ENCODE data around the gene YWHAE. TPM values are rescaled to one million over a fixed set of nuclear protein-coding genes. Genes with fewer than 3 reads are reported as not detected.
"Not testable (repeated sequence)": the region's sequence is repeated elsewhere in the genome, so short reads cannot be mapped to it uniquely, and the experiment has no call there.

YWHAE gene
- total and polyA plus RNA-seq, 4 experiments from 2014 or later: 54.1 to 143 (median 99.3) TPM

- Mint-ChIP-seq H3K9me3 (no peaks in the 10 kb centered on the region), H3K27me3 (no peaks in the 10 kb centered on the region), H3K27ac (peak overlapping the region in 5 of 7 donors; percentile 36 to 76 (median 69)), H3K4me3 (peak overlapping the region in 5 of 8 donors; percentile 32 to 52 (median 42)), H3K4me1 (peaks cover 36 to 84% (median 61%) of the 10 kb centered on the region in 4 donors), H3K36me3 (peaks cover 0 to 18% of the 10 kb centered on the region in 2 donors)
- intact Hi-C loops (cut with micrococcal nuclease): no loop called here
- Histone ChIP-seq H3K9me3 (ENCODE audit: control insufficient read depth in 1 of 2, low read length in 2 of 2) (no peaks in the 10 kb centered on the region), H3K27me3 (ENCODE audit: insufficient read depth, low read length) (no peaks in the 10 kb centered on the region), H3K27ac (ENCODE audit: low read depth, low read length) (peak overlapping the region; percentile 11), H3K36me3 (ENCODE audit: insufficient read depth, low read length) (no peaks in the 10 kb centered on the region), H3K4me1 (ENCODE audit: insufficient read depth, low read length) (peaks cover 94% of the 10 kb centered on the region), H3K4me3 (ENCODE audit: low read length in 2 of 2) (no peak overlapping the region)
- DNase-seq: no peak
- POLR2A ChIA-PET (ENCODE audit: partially characterized antibody): interaction anchor here (0.5 to 2.7 kb wide), 4 partner anchors 8 to 65 kb away, joined by 3 to 16 read pairs (median 4); partner anchors contain the start of genes CRK and YWHAE
- CTCF ChIA-PET (ENCODE audit: partially characterized antibody): interaction anchor here (0.7 to 4.3 kb wide), 6 partner anchors 8 to 130 kb away, joined by 3 to 24 read pairs (median 4); partner anchors contain the start of genes INPP5K and YWHAE
Measured at GRCh38 chr17:1391577-1391976, 8.4 kb downstream of the YWHAE start.

GRCh38 chr17:1390432-1391367 lies 9.3 kb downstream of the YWHAE start:
- peak overlapping the region in 7 of 8 donors; percentile 7 to 66 (median 41) for H3K4me3 Mint-ChIP-seq
- no peaks in the 10 kb centered on the region for H3K9me3 Mint-ChIP-seq
- no peak for DNase-seq
- H3K36me3 ChIP-seq (ENCODE audit: insufficient read depth, low read length): no peaks in the 10 kb centered on the region
- H3K4me1 Mint-ChIP-seq: peaks cover 42 to 91% (median 63%) of the 10 kb centered on the region in 4 donors
- H3K4me3 ChIP-seq (ENCODE audit: low read length in 2 of 2): no peak overlapping the region
- H3K27ac Mint-ChIP-seq: peak overlapping the region; percentile 5 to 82 (median 60)
- no peaks in the 10 kb centered on the region for H3K9me3 ChIP-seq (ENCODE audit: control insufficient read depth in 1 of 2, low read length in 2 of 2)
- POLR2A ChIA-PET (ENCODE audit: partially characterized antibody): interaction anchor here (0.7 to 2.7 kb wide), 5 partner anchors 9 to 72 kb away, joined by 3 to 16 read pairs (median 3); partner anchors contain the start of genes CRK and YWHAE
- no peaks in the 10 kb centered on the region for H3K27me3 ChIP-seq (ENCODE audit: insufficient read depth, low read length)
- peak overlapping the region; percentile 11 for H3K27ac ChIP-seq (ENCODE audit: low read depth, low read length)
- no peaks in the 10 kb centered on the region for H3K27me3 Mint-ChIP-seq
- CTCF ChIA-PET (ENCODE audit: partially characterized antibody): interaction anchor here (0.7 to 4.3 kb wide), 5 partner anchors 9 to 29 kb away, joined by 3 to 24 read pairs (median 4); partner anchors contain the start of gene YWHAE
- intact Hi-C loops (cut with micrococcal nuclease): no loop called here
- H3K36me3 Mint-ChIP-seq: peaks cover 0 to 16% of the 10 kb centered on the region in 2 donors
- peaks cover 94% of the 10 kb centered on the region for H3K4me1 ChIP-seq (ENCODE audit: insufficient read depth, low read length)

GRCh38 chr17:1387490-1388227 lies 12.4 kb downstream of the YWHAE start:
- H3K27ac Mint-ChIP-seq: peak overlapping the region in 4 of 7 donors; percentile 7 to 90 (median 48)
- H3K27me3 ChIP-seq (ENCODE audit: insufficient read depth, low read length); DNase-seq; H3K27me3 Mint-ChIP-seq; H3K27ac ChIP-seq (ENCODE audit: low read depth, low read length); intact Hi-C loops (cut with micrococcal nuclease); H3K9me3 Mint-ChIP-seq; H3K36me3 ChIP-seq (ENCODE audit: insufficient read depth, low read length); H3K4me3 ChIP-seq (ENCODE audit: low read length in 2 of 2); H3K9me3 ChIP-seq (ENCODE audit: control insufficient read depth in 1 of 2, low read length in 2 of 2): not testable (repeated sequence)
- H3K4me3 Mint-ChIP-seq: peak overlapping the region in 3 of 8 donors; percentile 29 to 71 (median 49)
- H3K36me3 Mint-ChIP-seq: peaks cover 0 to 16% of the 10 kb centered on the region in 2 donors
- H3K4me1 Mint-ChIP-seq: peaks cover 36 to 79% (median 56%) of the 10 kb centered on the region in 4 donors
- POLR2A ChIA-PET (ENCODE audit: partially characterized antibody): interaction anchor here (1.4 kb wide), 1 partner anchor 10 kb away, joined by 6 read pairs; no protein-coding TSS in a partner anchor
- CTCF ChIA-PET (ENCODE audit: partially characterized antibody): interaction anchor here (0.9 to 4.3 kb wide), 2 partner anchors 22 to 128 kb away, joined by 4 to 24 read pairs; partner anchors contain the start of gene INPP5K
- H3K4me1 ChIP-seq (ENCODE audit: insufficient read depth, low read length): peaks cover 94% of the 10 kb centered on the region

GRCh38 chr17:1386675-1387190 lies 13.3 kb downstream of the YWHAE start:
- peaks cover 90% of the 10 kb centered on the region for H3K4me1 ChIP-seq (ENCODE audit: insufficient read depth, low read length)
- Mint-ChIP-seq H3K27ac (peak overlapping the region in 5 of 7 donors; percentile 35 to 90 (median 73)), H3K4me3 (peak overlapping the region in 4 of 8 donors; percentile 20 to 49 (median 35)), H3K36me3 (peaks cover 0 to 12% of the 10 kb centered on the region in 2 donors), H3K4me1 (peaks cover 33 to 79% (median 51%) of the 10 kb centered on the region in 4 donors)
- H3K27me3 Mint-ChIP-seq; H3K36me3 ChIP-seq (ENCODE audit: insufficient read depth, low read length); intact Hi-C loops (cut with micrococcal nuclease); H3K9me3 ChIP-seq (ENCODE audit: control insufficient read depth in 1 of 2, low read length in 2 of 2); H3K4me3 ChIP-seq (ENCODE audit: low read length in 2 of 2); H3K27me3 ChIP-seq (ENCODE audit: insufficient read depth, low read length); DNase-seq; H3K9me3 Mint-ChIP-seq; H3K27ac ChIP-seq (ENCODE audit: low read depth, low read length): not testable (repeated sequence)
- ChIA-PET POLR2A (ENCODE audit: partially characterized antibody) (interaction anchor here (0.7 to 1.5 kb wide), 4 partner anchors 8 to 13 kb away, joined by 3 to 4 read pairs (median 3); partner anchors contain the start of gene YWHAE), CTCF (ENCODE audit: partially characterized antibody) (interaction anchor here (0.9 kb wide), 1 partner anchor 129 kb away, joined by 4 read pairs; the partner anchor contains the start of gene INPP5K)

- Mint-ChIP-seq H3K36me3 (peaks cover 0 to 12% of the 10 kb centered on the region in 2 donors), H3K27ac (peak overlapping the region in 5 of 7 donors; percentile 19 to 79 (median 46)), H3K4me1 (peaks cover 34 to 79% (median 51%) of the 10 kb centered on the region in 4 donors), H3K4me3 (peak overlapping the region in 3 of 8 donors; percentile 29 to 49 (median 39)), H3K27me3 (no peaks in the 10 kb centered on the region), H3K9me3 (no peaks in the 10 kb centered on the region)
- Histone ChIP-seq H3K4me3 (ENCODE audit: low read length in 2 of 2) (no peak overlapping the region), H3K9me3 (ENCODE audit: control insufficient read depth in 1 of 2, low read length in 2 of 2) (no peaks in the 10 kb centered on the region), H3K36me3 (ENCODE audit: insufficient read depth, low read length) (no peaks in the 10 kb centered on the region), H3K27me3 (ENCODE audit: insufficient read depth, low read length) (no peaks in the 10 kb centered on the region), H3K27ac (ENCODE audit: low read depth, low read length) (no peak overlapping the region), H3K4me1 (ENCODE audit: insufficient read depth, low read length) (peaks cover 90% of the 10 kb centered on the region)
- intact Hi-C loops (cut with micrococcal nuclease): no loop called here
- no peak for DNase-seq
- CTCF ChIA-PET (ENCODE audit: partially characterized antibody): interaction anchor here (0.9 kb wide), 1 partner anchor 130 kb away, joined by 4 read pairs; the partner anchor contains the start of gene INPP5K
- POLR2A ChIA-PET (ENCODE audit: partially characterized antibody): interaction anchor here (0.7 to 1.5 kb wide), 4 partner anchors 8 to 13 kb away, joined by 3 to 4 read pairs (median 3); partner anchors contain the start of gene YWHAE
Measured at GRCh38 chr17:1386265-1386664, 13.8 kb downstream of the YWHAE start.

DNA sequence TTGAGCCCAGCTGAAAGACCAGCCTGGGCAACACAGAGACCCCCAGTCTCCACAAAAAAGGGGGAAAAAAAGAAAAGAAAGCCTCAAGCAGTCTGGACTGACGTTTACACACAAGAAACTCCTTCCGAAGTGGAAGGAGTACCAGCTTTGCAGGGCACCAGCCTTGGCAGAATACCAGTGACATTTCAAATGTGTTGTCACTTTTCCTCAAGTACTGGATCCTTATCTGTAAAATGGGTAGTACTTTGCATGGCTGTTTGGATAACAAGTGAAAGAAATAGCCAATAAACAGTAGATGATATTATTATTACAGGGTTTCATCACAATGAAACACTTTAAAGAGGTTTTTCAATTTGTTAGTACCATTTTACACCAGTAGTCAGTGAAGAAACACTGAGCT lies 14.2 kb downstream of the YWHAE start:
- POLR2A ChIA-PET (ENCODE audit: partially characterized antibody): interaction anchor here (1.0 to 1.5 kb wide), 3 partner anchors 8 to 14 kb away, joined by 3 read pairs; partner anchors contain the start of gene YWHAE

More for the DNA sequence above, 14.2 kb downstream of the YWHAE start:
- no peak for DNase-seq
- Mint-ChIP-seq H3K9me3 (no peaks in the 10 kb centered on the region), H3K36me3 (peaks cover under 1 to 12% of the 10 kb centered on the region in 2 donors), H3K27me3 (no peaks in the 10 kb centered on the region), H3K4me3 (peak overlapping the region in 3 of 8 donors; percentile 19 to 55 (median 26)), H3K4me1 (peaks cover 32 to 80% (median 49%) of the 10 kb centered on the region in 4 donors), H3K27ac (peak overlapping the region in 2 of 7 donors; percentile 73 to 79)
- no peak overlapping the region for H3K27ac ChIP-seq (ENCODE audit: low read depth, low read length)
- CTCF ChIA-PET (ENCODE audit: partially characterized antibody): no interaction called here
- H3K4me1 ChIP-seq (ENCODE audit: insufficient read depth, low read length): peaks cover 90% of the 10 kb centered on the region
- no peaks in the 10 kb centered on the region for H3K9me3 ChIP-seq (ENCODE audit: control insufficient read depth in 1 of 2, low read length in 2 of 2)
- H3K27me3 ChIP-seq (ENCODE audit: insufficient read depth, low read length): no peaks in the 10 kb centered on the region
- no peaks in the 10 kb centered on the region for H3K36me3 ChIP-seq (ENCODE audit: insufficient read depth, low read length)
- intact Hi-C loops (cut with micrococcal nuclease): no loop called here
- no peak overlapping the region for H3K4me3 ChIP-seq (ENCODE audit: low read length in 2 of 2)

Measured in CD4-positive, alpha-beta memory T cell (primary cell).